ENCODE measurements around the gene P4HA3.

- TF ChIP-seq CTCF (IDR thresholded peaks at IDR 0.05) (no peak), POLR2A (IDR thresholded peaks at IDR 0.05) (no peak)
Observed at GRCh38 chr11:74221816-74222215, 89.6 kb downstream of the P4HA3 start.
